GM13977 (cell line): Measurements from ENCODE around the gene GIT2.

Experiments used
- DNase-seq: peaks from one replicate; pipeline ENCODE4 v3.0.0; 2012; ENCODE audit warnings: low spot score
- in situ Hi-C: fragments of 300-500 bp; cut with MboI; formaldehyde crosslinking; loops from one replicate; pipeline ENCODE4 v1.12.0; 2022; ENCODE audit warnings: low sequenced_read_pairs, low pct_unique_long_range_greater_than_20kb, mixed read lengths, inconsistent platforms; ENCODE audit not compliant: unreplicated experiment
- TF ChIP-seq, protein P1 (sequence below): IDR thresholded peaks from 2 replicates; pipeline ENCODE4 v1.5.1; 2012; ENCODE audit warnings: mild to moderate bottlenecking, control low read depth; ENCODE audit not compliant: insufficient read depth; ENCODE audit errors: extremely low read depth, missing control alignments

Gene GIT2

GRCh38 chr12:109946505-109946904 is 49.7 kb downstream of the GIT2 start:
- TF ChIP-seq, protein P1, sequence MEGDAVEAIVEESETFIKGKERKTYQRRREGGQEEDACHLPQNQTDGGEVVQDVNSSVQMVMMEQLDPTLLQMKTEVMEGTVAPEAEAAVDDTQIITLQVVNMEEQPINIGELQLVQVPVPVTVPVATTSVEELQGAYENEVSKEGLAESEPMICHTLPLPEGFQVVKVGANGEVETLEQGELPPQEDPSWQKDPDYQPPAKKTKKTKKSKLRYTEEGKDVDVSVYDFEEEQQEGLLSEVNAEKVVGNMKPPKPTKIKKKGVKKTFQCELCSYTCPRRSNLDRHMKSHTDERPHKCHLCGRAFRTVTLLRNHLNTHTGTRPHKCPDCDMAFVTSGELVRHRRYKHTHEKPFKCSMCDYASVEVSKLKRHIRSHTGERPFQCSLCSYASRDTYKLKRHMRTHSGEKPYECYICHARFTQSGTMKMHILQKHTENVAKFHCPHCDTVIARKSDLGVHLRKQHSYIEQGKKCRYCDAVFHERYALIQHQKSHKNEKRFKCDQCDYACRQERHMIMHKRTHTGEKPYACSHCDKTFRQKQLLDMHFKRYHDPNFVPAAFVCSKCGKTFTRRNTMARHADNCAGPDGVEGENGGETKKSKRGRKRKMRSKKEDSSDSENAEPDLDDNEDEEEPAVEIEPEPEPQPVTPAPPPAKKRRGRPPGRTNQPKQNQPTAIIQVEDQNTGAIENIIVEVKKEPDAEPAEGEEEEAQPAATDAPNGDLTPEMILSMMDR, result no peak
- DNase-seq, result no peak
- in situ Hi-C loops, result no loop called here

DNA sequence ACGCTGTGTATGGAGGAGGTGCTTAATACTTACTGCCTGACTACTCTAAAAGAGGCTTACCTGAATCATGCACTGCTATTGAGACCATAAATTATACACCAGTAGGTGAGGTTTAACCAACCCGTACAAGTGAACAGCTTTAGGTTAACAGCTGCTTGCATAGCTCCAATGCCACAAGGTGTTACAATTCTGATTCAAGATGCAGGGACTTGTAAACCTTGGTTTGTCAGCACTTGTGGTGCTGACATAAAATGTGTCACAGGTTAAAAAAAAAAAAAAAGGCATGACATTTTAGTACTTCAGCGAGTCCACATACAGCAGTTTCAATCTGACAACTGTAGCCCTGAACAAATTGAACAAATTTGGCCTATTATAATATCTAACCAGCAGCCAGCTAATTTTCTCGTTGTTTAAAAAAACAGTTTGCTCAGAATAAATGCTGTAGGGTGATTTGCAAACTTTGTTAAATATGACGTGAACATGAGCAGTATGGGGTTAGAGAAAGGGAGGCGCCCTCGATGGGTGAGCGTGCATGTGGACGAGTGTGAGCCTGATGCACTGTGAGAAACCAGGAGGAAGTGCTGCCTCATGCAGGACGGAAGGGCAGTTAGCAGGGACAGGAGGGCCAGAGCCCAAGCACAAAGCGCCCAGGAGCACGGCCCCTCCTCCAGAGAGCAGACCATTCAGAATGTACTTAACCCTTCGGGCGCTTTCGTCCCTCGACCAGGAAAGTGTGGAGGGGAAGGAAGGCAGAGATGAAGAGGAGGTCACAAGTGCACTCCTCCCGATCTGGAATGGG is 51.4 kb downstream of the GIT2 start:
- TF ChIP-seq, protein P1, result no peak
- in situ Hi-C loops, result no loop called here
- DNase-seq, result no peak

DNA sequence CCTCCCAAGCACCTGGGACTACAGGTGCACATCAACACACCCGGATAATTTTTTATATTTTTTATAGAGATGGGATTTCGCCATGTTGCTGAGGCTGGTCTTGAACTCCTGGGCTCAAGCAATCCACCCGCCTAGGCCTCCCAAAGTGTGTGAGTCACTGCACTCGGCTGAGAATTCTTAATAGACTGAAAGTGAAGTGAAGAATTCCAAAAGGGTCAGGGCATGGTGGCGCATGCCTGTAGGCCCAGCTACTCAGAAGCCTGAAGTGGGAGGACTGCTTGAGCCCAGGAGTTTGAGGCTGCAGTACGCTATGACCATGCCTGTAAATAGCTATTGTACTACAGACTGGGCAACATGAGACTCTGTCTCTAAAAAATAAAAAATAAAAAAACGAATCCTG is 52.4 kb downstream of the GIT2 start:
- TF ChIP-seq, protein P1, result no peak
- DNase-seq, result no peak
- in situ Hi-C loops, result no loop called here

GRCh38 chr12:109940339-109940923 is 55.7 kb downstream of the GIT2 start:
- TF ChIP-seq, protein P1, result no peak
- in situ Hi-C loops, result no loop called here
- DNase-seq, result no peak

- no peak for DNase-seq
- in situ Hi-C loops, result no loop called here
- TF ChIP-seq, protein P1, result no peak
Observed at GRCh38 chr12:109939504-109939903, 56.7 kb downstream of the GIT2 start.

GRCh38 chr12:109938947-109939346 is 57.2 kb downstream of the GIT2 start:
- in situ Hi-C loops, result no loop called here
- no peak for DNase-seq
- TF ChIP-seq, protein P1, result no peak
